ENCODE measurements around the gene HLX.

DNA sequence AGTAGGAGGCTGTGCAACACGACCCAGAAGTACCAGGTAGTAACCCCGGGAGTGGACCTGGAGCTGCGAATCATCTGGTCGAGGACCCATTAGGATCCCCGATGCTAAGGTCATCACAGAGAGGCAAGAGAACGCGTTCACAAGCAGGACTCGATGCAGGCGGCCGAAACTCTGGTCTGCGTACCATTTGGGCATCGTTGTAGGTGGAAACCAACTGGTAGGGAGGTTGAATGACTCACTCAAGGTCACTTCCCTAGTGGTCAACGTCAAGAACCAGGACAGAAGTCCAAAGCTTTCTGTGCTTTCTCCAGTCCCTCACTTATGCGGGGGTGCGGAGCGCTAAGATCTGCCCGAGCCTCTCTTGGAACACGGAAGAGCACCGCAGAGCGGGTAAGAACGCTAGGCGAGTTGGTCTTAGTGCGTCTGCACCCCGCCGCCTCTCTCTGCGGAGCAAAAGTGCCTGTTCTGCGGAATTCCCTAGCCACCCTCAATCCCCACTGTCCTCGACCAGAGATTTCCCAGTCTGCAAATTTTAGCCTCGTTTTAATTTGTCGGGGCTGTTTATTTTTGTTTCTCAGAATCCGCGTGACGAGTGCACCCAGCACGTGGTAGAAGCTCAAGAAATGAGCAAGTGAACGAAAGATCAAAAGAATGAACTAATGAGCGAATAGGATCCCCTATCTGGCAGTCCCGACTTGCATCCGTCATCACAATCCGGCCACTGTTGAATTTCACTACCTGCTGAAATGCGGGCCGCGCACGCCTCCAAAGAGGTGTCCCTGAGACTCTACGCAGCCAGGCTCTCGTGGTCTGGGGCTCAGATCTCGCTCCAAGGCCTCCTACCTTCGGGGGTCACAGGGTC, 12.2 kb downstream of the HLX start:
- TF ChIP-seq CTCF (conservative IDR thresholded peaks at IDR 0.05 in 1 of 2, IDR thresholded peaks at IDR 0.05 in 1 of 2; ENCODE audit: low read depth in 1 of 2, low read length in 2 of 2): no peak
- TF ChIP-seq EZH2 (IDR thresholded peaks at IDR 0.05; ENCODE audit: low read length, missing control alignments): no peak
